Epithelial cell of esophagus (primary cell): ENCODE data around the gene AP1S1.

ENCODE experiments used
- DNase-seq: peaks from one replicate; pipeline ENCODE4 v3.0.0; 2010; ENCODE audit warnings: low read depth
- H3K4me3 ChIP-seq: 2 replicates; pipeline ENCODE4 v1.5.1; 2011; ENCODE audit warnings: mild to moderate bottlenecking, low read length, control low read depth
- CTCF ChIP-seq: IDR thresholded peaks from 2 replicates; pipeline ENCODE4 v1.5.1; 2011; ENCODE audit warnings: low read depth, mild to moderate bottlenecking, low read length, control low read depth, inconsistent platforms; ENCODE audit not compliant: insufficient read depth; ENCODE audit errors: missing control alignments

Gene AP1S1

GRCh38 chr7:101169838-101170551 lies 15.7 kb downstream of the AP1S1 start:
- TF ChIP-seq CTCF, result peak; percentile 87
- no peak overlapping the region for H3K4me3 ChIP-seq
- DNase-seq, result peak; percentile 63

GRCh38 chr7:101170617-101171441 lies 16.6 kb downstream of the AP1S1 start:
- H3K4me3 ChIP-seq, result no peak overlapping the region
- no peak for DNase-seq
- no peak for TF ChIP-seq CTCF

GRCh38 chr7:101171442-101171837 lies 17.2 kb downstream of the AP1S1 start:
- no peak for DNase-seq
- peak; percentile 7 for TF ChIP-seq CTCF
- H3K4me3 ChIP-seq, result no peak overlapping the region

- TF ChIP-seq CTCF, result no peak
- DNase-seq, result no peak
- H3K4me3 ChIP-seq, result no peak overlapping the region
Measured at GRCh38 chr7:101172005-101172853, 18.0 kb downstream of the AP1S1 start.

- H3K4me3 ChIP-seq, result no peak overlapping the region
- no peak for TF ChIP-seq CTCF
- peak; percentile 74 for DNase-seq
Measured at GRCh38 chr7:101172854-101173751, 18.8 kb downstream of the AP1S1 start.

GRCh38 chr7:101173752-101174244 lies 19.5 kb downstream of the AP1S1 start:
- peak; percentile 72 for DNase-seq
- H3K4me3 ChIP-seq, result no peak overlapping the region
- TF ChIP-seq CTCF, result no peak
